ENCODE measurements around the gene KRTAP4-12. TPM values are rescaled to one million over a fixed set of nuclear protein-coding genes. Genes with fewer than 3 reads are reported as not detected.
"Not testable (repeated sequence)": the region's sequence is repeated elsewhere in the genome, so short reads cannot be mapped to it uniquely, and the experiment has no call there.

Gene KRTAP4-12
- total RNA-seq (2021; ENCODE audit: unreplicated experiment) (not detected), Bru-seq, nascent RNA (percentile 21 among the genes with signal in this experiment), BruChase-seq, experiment 1, labeled RNA remaining after a 6-hour chase (percentile 22 among the genes with signal in this experiment), BruChase-seq, experiment 2, labeled RNA remaining after a 2-hour chase (percentile 21 among the genes with signal in this experiment)
- polyA plus RNA-seq (2012), result 1.7 and 2.5 TPM in 2 replicates
- long read RNA-seq, result 0 reads

GRCh38 chr17:41123991-41124371, at the start of gene KRTAP4-12:
Gene KRTAP4-12, minus strand, starts transcription at chr17:41124182. Its CDS starts 60 bp downstream, at chr17:41124122.
- CTCF ChIA-PET; BruUV-seq (replicated peaks); POLR2A ChIA-PET; intact Hi-C loops (cut with micrococcal nuclease); H2AFZ ChIP-seq (ENCODE audit: low read depth, low read length, poor library complexity, severe bottlenecking); H3K9ac ChIP-seq (ENCODE audit: low read length); H3K9me2 ChIP-seq (ENCODE audit: insufficient read depth); H3K79me2 ChIP-seq (ENCODE audit: insufficient read depth, low read length); RAD21 ChIA-PET (ENCODE audit: low non-redundant PET in 1 of 2, low total read pairs in 2 of 2, uncharacterized antibody in 2 of 2, unreplicated experiment in 2 of 2); DNase-seq (ENCODE audit: low read depth, low spot score); H3K27me3 ChIP-seq (ENCODE audit: insufficient read depth, low read length); H4K20me1 ChIP-seq (ENCODE audit: insufficient read depth); H3K36me3 ChIP-seq (ENCODE audit: control insufficient read depth in 1 of 2, insufficient read depth in 2 of 2, low read length in 2 of 2); H3K4me3 ChIP-seq (replicated peaks in 1 of 2; ENCODE audit: low read depth in 1 of 2, low read length in 2 of 2); ATAC-seq: not testable (repeated sequence)
- H3K9me3 ChIP-seq (ENCODE audit: control insufficient read depth in 1 of 2, insufficient read depth in 1 of 2, low read depth in 1 of 2, low read length in 2 of 2), result peaks cover 0 to 14% of the 10 kb centered on the region in 2 experiments; a peak in 1 of 4 replicates
- H3K4me1 ChIP-seq (ENCODE audit: control insufficient read depth in 1 of 2, insufficient read depth in 2 of 2, low read length in 2 of 2), result peaks cover 0 to 27% of the 10 kb centered on the region in 2 experiments; a peak in 2 of 4 replicates
- peak within 1 kb of the TSS; percentile 2 for H3K27ac ChIP-seq (ENCODE audit: low read depth, low read length)
- peak within 1 kb of the TSS; percentile 46 for H3K4me2 ChIP-seq (ENCODE audit: low read length)

GRCh38 chr17:41171886-41172285, 47.9 kb upstream of the KRTAP4-12 start:
- Histone ChIP-seq H3K9ac (ENCODE audit: low read length) (no peak overlapping the region), H4K20me1 (ENCODE audit: insufficient read depth) (no peaks in the 10 kb centered on the region), H3K4me1 (ENCODE audit: control insufficient read depth in 1 of 2, insufficient read depth in 2 of 2, low read length in 2 of 2) (no peaks in the 10 kb centered on the region), H3K9me3 (ENCODE audit: control insufficient read depth in 1 of 2, insufficient read depth in 1 of 2, low read depth in 1 of 2, low read length in 2 of 2) (no peaks in the 10 kb centered on the region; a peak in 1 of 4 replicates), H3K27ac (ENCODE audit: low read depth, low read length) (no peak overlapping the region), H2AFZ (ENCODE audit: low read depth, low read length, poor library complexity, severe bottlenecking) (no peak overlapping the region), H3K27me3 (ENCODE audit: insufficient read depth, low read length) (no peaks in the 10 kb centered on the region), H3K36me3 (ENCODE audit: control insufficient read depth in 1 of 2, insufficient read depth in 2 of 2, low read length in 2 of 2) (no peaks in the 10 kb centered on the region), H3K79me2 (ENCODE audit: insufficient read depth, low read length) (no peaks in the 10 kb centered on the region), H3K4me2 (ENCODE audit: low read length) (no peak overlapping the region), H3K4me3 (replicated peaks in 1 of 2; ENCODE audit: low read depth in 1 of 2, low read length in 2 of 2) (no peak overlapping the region), H3K9me2 (ENCODE audit: insufficient read depth) (no peaks in the 10 kb centered on the region)
- ATAC-seq (no peak), DNase-seq (ENCODE audit: low read depth, low spot score) (no peak)
- POLR2A ChIA-PET, result no interaction called here
- intact Hi-C loops (cut with micrococcal nuclease), result no loop called here
- no TSS peak for BruUV-seq (replicated peaks)
- RAD21 ChIA-PET (ENCODE audit: low non-redundant PET in 1 of 2, low total read pairs in 2 of 2, uncharacterized antibody in 2 of 2, unreplicated experiment in 2 of 2), result no interaction called here
- no peak for TF ChIP-seq ATF3 (IDR thresholded peaks at IDR 0.05)
- TF ChIP-seq FOSL1 (IDR thresholded peaks at IDR 0.05; ENCODE audit: low read depth), result no peak
- TF ChIP-seq SIN3A (IDR thresholded peaks at IDR 0.05; ENCODE audit: low read depth), result no peak
- CTCF ChIA-PET, result no interaction called here
